LNCaP clone FGC (cell line): ENCODE data around the gene KRT6C.

ENCODE experiments used
- DNase-seq: peaks from one replicate; pipeline ENCODE4 v3.0.0-alpha.2; 2011; ENCODE audit warnings: low read depth
- H3K4me3 ChIP-seq: 2 replicates; pipeline ENCODE4 v1.5.1; 2011; ENCODE audit warnings: mild to moderate bottlenecking, low read depth, low read length, control low read depth
- CTCF ChIP-seq: IDR thresholded peaks from 2 replicates; pipeline ENCODE4 v1.5.1; 2012; ENCODE audit warnings: mild to moderate bottlenecking; ENCODE audit not compliant: control insufficient read depth, insufficient read depth; ENCODE audit errors: extremely low read depth

The KRT6C gene

GRCh38 chr12:52438305-52439301 is 35.0 kb downstream of the KRT6C start:
- no peak overlapping the region for H3K4me3 ChIP-seq
- no peak for DNase-seq
- TF ChIP-seq CTCF, result no peak

DNA sequence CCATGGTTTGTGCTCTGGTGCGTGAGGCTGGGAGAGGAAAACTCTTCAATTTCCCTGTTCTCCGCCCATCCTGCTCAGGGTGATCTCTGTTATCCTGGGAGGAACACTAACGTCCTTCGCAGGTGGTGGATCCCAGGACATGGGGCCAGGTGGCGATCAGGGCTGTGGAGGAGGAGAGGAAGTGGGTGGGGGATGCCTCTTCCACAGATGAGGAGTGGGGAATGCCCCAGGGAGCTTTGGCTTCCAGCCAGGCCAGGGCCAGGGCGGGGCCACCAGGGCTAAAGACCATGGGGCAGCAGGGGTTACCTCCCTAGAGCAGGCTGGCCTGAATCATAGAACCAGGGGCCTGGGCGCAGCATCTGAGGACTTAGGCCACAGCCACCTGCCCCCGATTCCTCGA is 36.1 kb downstream of the KRT6C start:
- DNase-seq, result no peak
- H3K4me3 ChIP-seq, result no peak overlapping the region
- no peak for TF ChIP-seq CTCF

- H3K4me3 ChIP-seq, result no peak overlapping the region
- no peak for DNase-seq
Measured at GRCh38 chr12:52436828-52437474, 36.7 kb downstream of the KRT6C start.

GRCh38 chr12:52436000-52436827 is 37.4 kb downstream of the KRT6C start:
- TF ChIP-seq CTCF, result no peak
- no peak for DNase-seq
- H3K4me3 ChIP-seq, result no peak overlapping the region

More at GRCh38 chr12:52436828-52437474, 36.7 kb downstream of the KRT6C start:
- no peak for TF ChIP-seq CTCF

- no peak overlapping the region for H3K4me3 ChIP-seq
- no peak for TF ChIP-seq CTCF
- no peak for DNase-seq
Measured at GRCh38 chr12:52435659-52435999, 38.0 kb downstream of the KRT6C start.

GRCh38 chr12:52434760-52435530 is 38.7 kb downstream of the KRT6C start:
- no peak overlapping the region for H3K4me3 ChIP-seq
- DNase-seq, result no peak
- no peak for TF ChIP-seq CTCF
